Epithelial cell of proximal tubule (primary cell): ENCODE results near the gene SHB. TPM values are rescaled to one million over a fixed set of nuclear protein-coding genes. Genes with fewer than 3 reads are reported as not detected.

Experiments used
- DNase-seq: peaks from one replicate; pipeline ENCODE4 v3.0.0-alpha.2; 2011; ENCODE audit warnings: low read depth
- H3K4me3 ChIP-seq: 2 replicates; pipeline ENCODE4 v1.5.1; 2011; ENCODE audit warnings: low read depth, mild to moderate bottlenecking, low read length
- CTCF ChIP-seq: conservative IDR thresholded peaks from 2 replicates; pipeline ENCODE4 v1.5.1; 2012; ENCODE audit warnings: low read depth, mild to moderate bottlenecking, low read length
- total RNA-seq: library from RNA; depleted of rRNA; stranded (reverse); fragments of >200 nt; gene quantifications from 2 replicates; pipeline ENCODE4 v1.2.3, GENCODE V29; 2015

The SHB gene
- total RNA-seq, 1 donor from 2014 or later = 32.7 TPM

GRCh38 chr9:37956904-37957663 lies 111.9 kb downstream of the SHB start:
- no peak for DNase-seq
- no peak overlapping the region for H3K4me3 ChIP-seq
- no peak for TF ChIP-seq CTCF

GRCh38 chr9:37956423-37956820 lies 112.6 kb downstream of the SHB start:
- TF ChIP-seq CTCF = no peak
- no peak overlapping the region for H3K4me3 ChIP-seq
- DNase-seq = no peak

GRCh38 chr9:37955781-37956422 lies 113.1 kb downstream of the SHB start:
- DNase-seq = no peak
- H3K4me3 ChIP-seq = no peak overlapping the region
- TF ChIP-seq CTCF = no peak

GRCh38 chr9:37954581-37954981 lies 114.4 kb downstream of the SHB start:
- DNase-seq = no peak
- TF ChIP-seq CTCF = no peak
- no peak overlapping the region for H3K4me3 ChIP-seq

GRCh38 chr9:37953775-37954437 lies 115.1 kb downstream of the SHB start:
- no peak overlapping the region for H3K4me3 ChIP-seq
- no peak for TF ChIP-seq CTCF
- DNase-seq = peak; percentile 97

- no peak for TF ChIP-seq CTCF
- H3K4me3 ChIP-seq = no peak overlapping the region
- no peak for DNase-seq
These were observed 115.7 kb downstream of the SHB start for GRCh38 chr9:37953206-37953774.
